Panc1 (cell line): Measurements from ENCODE around the gene SCGB1C2.

Experiments used
- CTCF ChIP-seq: fragments of 450-650 bp; IDR thresholded peaks from 2 replicates; pipeline ENCODE4 v1.5.1; 2017; ENCODE audit warnings: mild to moderate bottlenecking
- POLR2AphosphoS5 ChIP-seq: IDR thresholded peaks from 2 replicates; pipeline ENCODE4 v1.6.1; 2012; ENCODE audit warnings: mild to moderate bottlenecking, low read depth, low read length, moderate library complexity
- REST ChIP-seq, 2 experiments: IDR thresholded peaks; 2 replicates each; pipeline ENCODE4 v1.6.1; 2011 to 2012; ENCODE audit warnings: low read depth in 2 of 2, control low read depth in 1 of 2, low read length in 1 of 2, mild to moderate bottlenecking in 1 of 2, moderate library complexity in 1 of 2; ENCODE audit not compliant: insufficient read depth in 1 of 2
- SIN3A ChIP-seq: IDR thresholded peaks from 2 replicates; pipeline ENCODE4 v1.6.1; 2012; ENCODE audit warnings: low read depth, mild to moderate bottlenecking, low read length, moderate library complexity, borderline replicate concordance; ENCODE audit not compliant: insufficient read depth

- TF ChIP-seq CTCF (no peak), POLR2AphosphoS5 (no peak), REST (IDR thresholded peaks at IDR 0.05; ENCODE audit: insufficient read depth in 1 of 2, low read depth in 2 of 2, low read length in 1 of 2) (no peak), SIN3A (no peak)
Measured at GRCh38 chr17:160336-160735, 23.0 kb downstream of the SCGB1C2 start.
